Measurements from ENCODE around the gene GRK2.

The GRK2 gene

DNA sequence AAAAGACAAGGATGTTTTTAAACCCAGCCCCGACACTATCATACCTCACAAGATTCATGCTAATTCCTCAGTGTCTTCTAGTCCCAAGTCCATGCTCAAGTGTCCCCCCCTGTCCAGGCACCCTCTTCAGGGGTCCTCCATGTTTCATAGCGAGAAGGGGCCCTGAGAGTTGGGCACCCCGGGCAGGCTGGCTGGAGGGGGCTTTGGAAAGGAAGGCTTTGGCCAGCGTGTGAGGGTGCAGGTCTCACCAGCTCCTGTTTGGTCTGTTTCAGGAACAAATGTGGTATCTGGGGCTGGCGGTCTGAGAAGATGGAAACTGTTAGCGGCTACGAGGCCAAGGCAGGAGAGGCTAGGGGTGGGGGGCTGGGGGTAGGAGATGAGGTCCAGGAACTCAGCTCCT is 32.5 kb downstream of the GRK2 start:
- no peak for DNase-seq (ENCODE audit: low spot score)
- CTCF ChIA-PET, result interaction anchor here (0.6 kb wide), 3 partner anchors 10 to 638 kb away, joined by 3 to 6 read pairs (median 4); no protein-coding TSS in a partner anchor
- peak overlapping the region; percentile 99 for H3K27ac ChIP-seq
- POLR2A ChIA-PET (ENCODE audit: low non-redundant PET), result interaction anchor here (0.8 kb wide), 1 partner anchor 18 kb away, joined by 3 read pairs; no protein-coding TSS in a partner anchor
- no peak for TF ChIP-seq CTCF (conservative IDR thresholded peaks at IDR 0.05; ENCODE audit: low read depth)

GRCh38 chr11:67299471-67300191 is 33.4 kb downstream of the GRK2 start:
- DNase-seq (ENCODE audit: low spot score), result no peak
- TF ChIP-seq CTCF (conservative IDR thresholded peaks at IDR 0.05; ENCODE audit: low read depth), result no peak
- H3K27ac ChIP-seq, result peak overlapping the region; percentile 99
- POLR2A ChIA-PET (ENCODE audit: low non-redundant PET), result no interaction called here
- CTCF ChIA-PET, result interaction anchor here (0.5 to 1.0 kb wide), 2 partner anchors 74 to 83 kb away, joined by 3 to 4 read pairs; no protein-coding TSS in a partner anchor

GRCh38 chr11:67300256-67300755 is 34.0 kb downstream of the GRK2 start:
- ChIA-PET CTCF (interaction anchor here (0.5 to 1.6 kb wide), 2 partner anchors 18 to 74 kb away, joined by 4 to 5 read pairs; no protein-coding TSS in a partner anchor), POLR2A (ENCODE audit: low non-redundant PET) (no interaction called here)
- peak overlapping the region; percentile 99 for H3K27ac ChIP-seq
- TF ChIP-seq CTCF (conservative IDR thresholded peaks at IDR 0.05; ENCODE audit: low read depth), result no peak
- DNase-seq (ENCODE audit: low spot score), result no peak

DNA sequence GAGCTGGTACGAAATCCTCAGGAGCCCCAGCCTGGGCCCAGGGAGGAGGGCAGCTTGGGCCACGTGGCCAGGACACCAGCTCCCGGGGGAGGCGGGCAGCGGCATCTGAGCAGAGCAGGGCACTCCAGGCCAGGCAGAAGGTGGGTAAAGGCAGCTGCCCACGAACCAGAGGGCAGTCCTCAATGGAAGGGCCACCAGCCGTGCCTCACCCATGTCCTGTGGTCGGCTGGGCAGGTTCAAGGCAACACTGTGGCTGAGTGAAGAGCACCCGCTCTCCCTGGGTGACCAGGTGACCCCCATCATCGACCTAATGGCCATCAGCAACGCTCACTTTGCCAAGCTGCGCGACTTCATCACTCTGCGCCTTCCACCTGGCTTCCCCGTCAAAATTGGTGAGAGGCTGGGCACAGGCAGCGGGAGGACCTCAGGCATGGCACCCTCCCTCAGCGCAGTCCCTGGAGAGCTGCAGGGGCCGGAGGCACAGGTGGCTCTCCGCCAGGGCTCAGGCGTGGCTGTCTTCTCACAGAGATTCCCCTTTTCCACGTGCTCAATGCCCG is 34.6 kb downstream of the GRK2 start:
- no peak for TF ChIP-seq CTCF (conservative IDR thresholded peaks at IDR 0.05; ENCODE audit: low read depth)
- H3K27ac ChIP-seq, result peak overlapping the region; percentile 99
- DNase-seq (ENCODE audit: low spot score), result no peak
- ChIA-PET CTCF (interaction anchor here (0.8 to 1.6 kb wide), 2 partner anchors 16 to 17 kb away, joined by 4 to 5 read pairs; no protein-coding TSS in a partner anchor), POLR2A (ENCODE audit: low non-redundant PET) (no interaction called here)

DNA sequence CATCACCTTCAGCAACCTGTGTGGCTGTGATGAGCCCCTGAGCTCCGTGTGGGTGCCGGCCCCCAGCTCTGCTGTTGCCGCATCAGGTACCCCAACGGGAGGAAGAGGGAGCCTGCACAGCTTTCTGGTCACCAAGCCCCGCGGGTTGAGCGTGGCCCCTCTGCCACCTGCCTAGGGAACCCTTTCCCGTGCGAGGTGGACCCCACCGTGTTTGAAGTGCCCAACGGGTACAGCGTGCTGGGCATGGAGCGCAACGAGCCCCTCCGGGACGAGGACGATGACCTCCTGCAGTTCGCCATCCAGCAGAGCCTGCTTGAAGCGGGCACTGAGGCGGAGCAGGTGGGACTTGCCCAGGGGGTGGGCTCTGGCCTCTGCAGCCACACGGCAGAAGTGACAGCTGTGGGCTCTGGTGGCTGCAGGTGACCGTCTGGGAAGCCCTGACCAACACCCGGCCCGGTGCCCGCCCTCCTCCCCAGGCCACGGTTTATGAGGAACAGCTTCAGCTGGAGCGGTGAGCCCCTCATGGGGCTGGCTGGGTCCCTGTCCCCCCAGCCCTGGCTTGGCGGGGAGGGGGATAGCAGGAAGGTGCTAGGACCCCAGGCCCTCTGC is 35.1 kb downstream of the GRK2 start:
- H3K27ac ChIP-seq, result peak overlapping the region; percentile 99
- ChIA-PET POLR2A (ENCODE audit: low non-redundant PET) (interaction anchor here (2.1 kb wide), 1 partner anchor 11 kb away, joined by 7 read pairs; no protein-coding TSS in a partner anchor), CTCF (interaction anchor here (0.6 to 2.0 kb wide), 5 partner anchors 12 to 164 kb away, joined by 3 to 8 read pairs (median 5); partner anchors contain the start of gene ANKRD13D)
- no peak for DNase-seq (ENCODE audit: low spot score)
- TF ChIP-seq CTCF (conservative IDR thresholded peaks at IDR 0.05; ENCODE audit: low read depth), result no peak

DNA sequence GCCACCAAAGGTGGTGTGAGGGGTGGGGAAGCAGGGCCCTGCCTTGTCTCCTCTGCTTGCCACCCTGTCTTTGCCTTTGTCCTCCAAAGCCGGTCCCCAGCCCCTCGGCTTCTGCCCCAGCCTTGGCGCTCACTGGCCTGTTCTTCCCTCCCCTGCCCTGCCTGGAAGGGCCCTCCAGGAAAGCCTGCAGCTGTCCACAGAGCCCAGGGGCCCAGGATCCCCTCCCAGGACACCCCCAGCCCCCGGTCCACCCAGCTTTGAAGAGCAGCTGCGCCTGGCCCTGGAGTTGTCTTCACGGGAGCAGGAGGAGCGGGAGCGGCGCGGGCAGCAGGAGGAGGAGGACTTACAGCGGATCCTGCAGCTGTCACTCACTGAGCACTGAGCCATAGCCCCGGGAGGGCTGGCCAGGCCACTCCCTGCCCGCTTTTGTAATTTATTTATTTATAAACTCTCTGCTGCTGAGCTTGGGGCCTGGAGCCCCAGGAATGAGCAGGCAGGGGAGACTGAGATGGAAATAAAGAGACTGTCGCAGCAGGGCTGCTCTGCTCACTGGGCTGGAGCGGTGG is 35.8 kb downstream of the GRK2 start:
- POLR2A ChIA-PET (ENCODE audit: low non-redundant PET), result interaction anchor here (0.8 to 2.1 kb wide), 3 partner anchors 11 to 100 kb away, joined by 3 to 7 read pairs (median 5); partner anchors contain the start of gene PPP1CA
- CTCF ChIA-PET, result interaction anchor here (0.6 to 2.0 kb wide), 8 partner anchors 9 to 783 kb away, joined by 3 to 13 read pairs (median 5); partner anchors contain the start of gene ANKRD13D
- no peak for TF ChIP-seq CTCF (conservative IDR thresholded peaks at IDR 0.05; ENCODE audit: low read depth)
- DNase-seq (ENCODE audit: low spot score), result peak; percentile 71
- peak overlapping the region; percentile 99 for H3K27ac ChIP-seq

All from RWPE1 (cell line).